Skeletal muscle cell (primary cell): ENCODE data around the gene MCUR1.
A peak's percentile ranks its signal among the peaks of the same experiment; 100 is the strongest.
"Not testable (repeated sequence)": the region's sequence is repeated elsewhere in the genome, so short reads cannot be mapped to it uniquely, and the experiment has no call there.

ENCODE experiments used
- DNase-seq: peaks from one replicate; pipeline ENCODE4 v3.0.0-alpha.2; 2010; ENCODE audit warnings: low read depth
- H3K4me3 ChIP-seq: 2 replicates; pipeline ENCODE4 v1.5.1; 2011; ENCODE audit warnings: low read depth, mild to moderate bottlenecking, control low read depth, low read length, moderate library complexity

MCUR1 gene

GRCh38 chr6:13830803-13831202 is 16.4 kb upstream of the MCUR1 start:
- no peak for DNase-seq
- H3K4me3 ChIP-seq, result no peak overlapping the region

GRCh38 chr6:13829419-13829818 is 15.1 kb upstream of the MCUR1 start:
- H3K4me3 ChIP-seq, DNase-seq: not testable (repeated sequence)

- not testable (repeated sequence) for DNase-seq, H3K4me3 ChIP-seq
These were observed 14.4 kb upstream of the MCUR1 start for GRCh38 chr6:13828656-13829301.

GRCh38 chr6:13827032-13827431 is 12.7 kb upstream of the MCUR1 start:
- no peak overlapping the region for H3K4me3 ChIP-seq
- DNase-seq, result no peak

- H3K4me3 ChIP-seq, result no peak overlapping the region
- no peak for DNase-seq
These were observed 11.5 kb upstream of the MCUR1 start for GRCh38 chr6:13825871-13826270.

GRCh38 chr6:13818341-13818740 is 4.0 kb upstream of the MCUR1 start:
- no peak overlapping the region for H3K4me3 ChIP-seq
- DNase-seq, result no peak

- DNase-seq, result no peak
These were observed 700 bp upstream of the MCUR1 start for GRCh38 chr6:13814938-13815575.

GRCh38 chr6:13813621-13814175 is 659 bp downstream of the MCUR1 start:
- peak; percentile 38 for DNase-seq

More at GRCh38 chr6:13814938-13815575, 700 bp upstream of the MCUR1 start:
- H3K4me3 ChIP-seq, result peak overlapping the region; percentile 84

GRCh38 chr6:13813026-13813425 is 1.3 kb downstream of the MCUR1 start:
- DNase-seq, result no peak
- H3K4me3 ChIP-seq, result peak overlapping the region; percentile 84

More at GRCh38 chr6:13813621-13814175, 659 bp downstream of the MCUR1 start:
- H3K4me3 ChIP-seq, result peak overlapping the region; percentile 84

GRCh38 chr6:13812359-13812642 is 2.1 kb downstream of the MCUR1 start:
- H3K4me3 ChIP-seq, result no peak overlapping the region
- DNase-seq, result no peak

- no peak overlapping the region for H3K4me3 ChIP-seq
- no peak for DNase-seq
These were observed 2.6 kb downstream of the MCUR1 start for GRCh38 chr6:13811627-13812358.

GRCh38 chr6:13810688-13811446 is 3.5 kb downstream of the MCUR1 start:
- no peak overlapping the region for H3K4me3 ChIP-seq
- no peak for DNase-seq

GRCh38 chr6:13808801-13809200 is 5.6 kb downstream of the MCUR1 start:
- no peak for DNase-seq
- no peak overlapping the region for H3K4me3 ChIP-seq

GRCh38 chr6:13807696-13808095 is 6.7 kb downstream of the MCUR1 start:
- no peak overlapping the region for H3K4me3 ChIP-seq

GRCh38 chr6:13803581-13803980 is 10.8 kb downstream of the MCUR1 start:
- H3K4me3 ChIP-seq, result no peak overlapping the region
- no peak for DNase-seq

More at GRCh38 chr6:13807696-13808095, 6.7 kb downstream of the MCUR1 start:
- no peak for DNase-seq

- no peak overlapping the region for H3K4me3 ChIP-seq
- no peak for DNase-seq
These were observed 13.7 kb downstream of the MCUR1 start for GRCh38 chr6:13800615-13801014.

- no peak for DNase-seq
- H3K4me3 ChIP-seq, result no peak overlapping the region
These were observed 17.6 kb downstream of the MCUR1 start for GRCh38 chr6:13796781-13797180.

GRCh38 chr6:13795041-13795750 is 19.2 kb downstream of the MCUR1 start:
- no peak overlapping the region for H3K4me3 ChIP-seq
- peak; percentile 45 for DNase-seq

- DNase-seq, result peak; percentile 87
- no peak overlapping the region for H3K4me3 ChIP-seq
These were observed 20.2 kb downstream of the MCUR1 start for GRCh38 chr6:13794184-13794583.
